HG03558 (cell line): ENCODE measurements around the gene RPUSD1.
"Not testable (repeated sequence)": the region's sequence is repeated elsewhere in the genome, so short reads cannot be mapped to it uniquely, and the experiment has no call there.

Experiments
- ATAC-seq: cut with Tn5 transposase; IDR thresholded peaks from one replicate; pipeline ENCODE4 v1.9.1; 2021; ENCODE audit warnings: moderate number of reproducible peaks; ENCODE audit not compliant: unreplicated experiment; ENCODE audit errors: extremely low read depth

The RPUSD1 gene, protein sequence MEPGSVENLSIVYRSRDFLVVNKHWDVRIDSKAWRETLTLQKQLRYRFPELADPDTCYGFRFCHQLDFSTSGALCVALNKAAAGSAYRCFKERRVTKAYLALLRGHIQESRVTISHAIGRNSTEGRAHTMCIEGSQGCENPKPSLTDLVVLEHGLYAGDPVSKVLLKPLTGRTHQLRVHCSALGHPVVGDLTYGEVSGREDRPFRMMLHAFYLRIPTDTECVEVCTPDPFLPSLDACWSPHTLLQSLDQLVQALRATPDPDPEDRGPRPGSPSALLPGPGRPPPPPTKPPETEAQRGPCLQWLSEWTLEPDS

DNA sequence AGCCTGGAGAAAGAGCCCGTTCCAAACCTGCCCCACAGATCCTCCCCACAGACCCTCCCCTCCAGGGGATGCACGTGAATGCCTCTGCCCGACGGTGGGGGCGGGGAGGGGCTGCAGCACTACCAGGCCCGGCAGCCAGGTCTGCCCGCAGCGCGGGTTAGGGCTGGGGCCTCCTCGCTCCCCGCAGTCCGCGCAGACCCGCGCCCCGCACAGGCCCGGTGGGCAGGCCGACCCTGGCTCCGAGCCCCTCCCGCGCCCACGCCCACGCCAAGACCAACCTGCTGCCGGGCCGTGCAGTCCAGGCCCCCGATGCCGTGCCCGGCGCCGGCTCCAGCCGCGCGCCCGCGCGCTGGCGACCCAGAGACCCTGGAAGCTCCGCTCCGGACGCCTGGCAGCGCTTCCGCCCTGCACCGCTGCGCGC, at the start of gene RPUSD1:
TSS of gene RPUSD1 (minus strand) at position 404 of the 421 bp plus-strand sequence. CDS start 644 bp downstream, outside the sequence.
- no peak for ATAC-seq

GRCh38 chr16:836822-837221, 48.6 kb upstream of the RPUSD1 start:
- not testable (repeated sequence) for ATAC-seq

DNA sequence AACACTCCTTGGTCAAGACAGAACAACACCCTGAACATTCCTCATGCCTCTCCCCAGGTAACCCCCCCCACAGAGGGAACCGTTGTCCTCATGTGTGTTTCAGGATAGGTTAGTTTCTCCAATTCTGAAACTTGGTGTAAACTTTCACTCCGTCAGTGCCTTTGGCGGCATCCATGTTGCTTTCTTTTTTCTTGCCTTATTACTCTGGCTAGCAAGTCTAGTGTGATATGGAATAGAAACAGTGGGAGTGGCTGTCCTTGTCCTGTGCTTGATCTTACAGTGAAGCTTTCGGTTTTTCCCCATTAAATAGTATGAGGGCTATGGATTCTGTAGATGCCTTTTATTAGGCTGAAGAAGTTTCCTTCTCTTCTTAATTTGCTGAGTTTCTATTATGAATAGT, 48.0 kb upstream of the RPUSD1 start:
- ATAC-seq = no peak

- ATAC-seq = no peak
Measured at GRCh38 chr16:835373-835772, 47.2 kb upstream of the RPUSD1 start.

DNA sequence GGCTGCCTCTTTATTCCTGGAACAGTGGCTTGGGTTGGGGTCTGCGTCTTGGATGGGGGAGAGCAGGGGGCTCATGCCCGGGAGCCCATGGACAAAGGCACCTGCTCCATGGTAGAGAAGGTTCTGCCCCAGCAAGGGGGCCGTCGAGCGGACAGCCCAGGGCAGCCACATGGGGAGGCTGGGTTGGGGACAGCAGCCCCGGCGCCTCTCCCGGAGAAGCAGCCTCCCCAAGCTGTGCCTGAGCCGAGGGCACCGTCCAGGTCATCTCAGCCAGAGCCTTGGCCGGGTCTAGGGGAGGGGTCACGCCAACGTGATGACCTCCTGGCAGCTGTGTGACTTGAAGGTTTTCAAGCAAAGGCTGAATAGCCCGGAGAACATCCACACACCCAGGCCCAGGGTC, 45.2 kb upstream of the RPUSD1 start:
- ATAC-seq = no peak

DNA sequence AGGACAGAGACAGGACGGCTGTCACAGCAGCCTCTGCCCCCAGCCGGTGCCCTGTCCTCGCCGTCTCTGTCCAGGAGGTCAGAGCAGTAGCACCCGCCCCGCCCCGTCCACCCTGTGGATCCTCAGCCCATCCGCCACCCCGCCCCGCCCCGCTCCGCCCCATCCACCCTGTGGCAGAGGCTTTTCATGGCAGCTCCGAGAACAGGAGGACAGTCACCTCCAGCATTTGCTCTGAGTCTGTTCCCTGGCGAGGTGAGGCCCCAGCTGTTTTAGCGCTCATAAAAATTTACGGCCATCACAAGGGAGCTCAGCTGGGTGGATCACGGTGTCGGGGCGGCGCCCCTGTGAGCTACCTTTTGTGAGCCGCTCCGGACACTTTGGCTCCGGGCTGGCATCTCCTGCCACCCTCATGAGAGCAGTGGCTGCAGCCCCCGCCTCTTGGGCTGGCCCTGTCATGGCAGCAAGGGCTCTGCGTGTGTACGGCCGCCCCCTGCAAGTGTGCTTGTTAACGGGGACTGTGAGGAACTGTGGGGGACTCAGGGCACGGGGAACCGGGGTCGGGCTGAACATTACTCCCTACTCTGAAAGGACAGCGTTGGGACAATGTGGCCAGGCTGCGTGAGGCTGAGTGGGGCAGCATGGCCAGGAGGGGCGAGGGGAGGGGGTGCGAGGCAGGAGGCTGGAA, 44.6 kb upstream of the RPUSD1 start:
- ATAC-seq = no peak

DNA sequence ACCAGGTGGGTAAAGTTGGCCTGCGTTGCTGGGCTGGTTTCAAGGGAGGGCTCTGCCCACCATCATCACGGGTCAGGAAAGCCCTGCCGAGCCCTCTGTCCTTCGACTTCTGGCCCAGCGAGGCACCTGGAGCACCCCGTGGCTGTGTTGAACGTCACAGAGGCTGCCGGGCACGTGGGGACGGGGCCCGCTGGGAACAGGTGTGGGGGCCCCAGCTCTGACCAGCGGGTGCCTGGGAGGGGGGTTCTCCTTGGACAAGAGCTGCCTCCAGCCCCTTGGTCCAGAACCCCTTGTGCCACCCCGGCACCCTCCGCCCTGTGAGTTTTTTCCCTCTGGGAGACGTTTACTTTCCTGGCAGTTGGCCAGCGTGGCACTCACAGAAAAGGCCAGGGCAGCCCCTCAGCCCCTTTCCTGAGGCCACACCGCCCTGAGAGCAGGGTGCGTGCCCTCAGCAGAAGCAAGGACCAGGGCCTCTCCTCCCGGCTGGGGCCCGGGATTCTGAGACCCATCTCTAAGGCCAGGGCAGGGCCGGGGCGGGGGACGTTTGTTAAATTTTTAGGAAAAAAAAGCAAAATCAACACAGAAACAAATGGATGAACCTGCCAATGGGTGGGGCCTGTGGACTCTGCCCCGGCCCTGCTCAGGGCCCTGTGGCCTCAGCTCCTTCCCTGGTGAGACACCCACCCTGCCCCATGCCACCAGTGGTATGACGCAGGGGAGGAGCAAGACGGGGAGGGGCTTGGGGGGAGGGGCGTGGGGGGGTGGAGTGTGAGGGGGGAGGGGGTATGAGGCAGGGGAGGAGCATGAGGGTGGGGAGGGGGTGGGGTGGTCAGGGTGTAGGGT, 43.6 kb upstream of the RPUSD1 start:
- ATAC-seq = no peak

GRCh38 chr16:830871-831570, 42.8 kb upstream of the RPUSD1 start:
- no peak for ATAC-seq

- ATAC-seq = no peak
Measured at GRCh38 chr16:830107-830870, 42.1 kb upstream of the RPUSD1 start.

GRCh38 chr16:828891-829290, 40.7 kb upstream of the RPUSD1 start:
- ATAC-seq = no peak

DNA sequence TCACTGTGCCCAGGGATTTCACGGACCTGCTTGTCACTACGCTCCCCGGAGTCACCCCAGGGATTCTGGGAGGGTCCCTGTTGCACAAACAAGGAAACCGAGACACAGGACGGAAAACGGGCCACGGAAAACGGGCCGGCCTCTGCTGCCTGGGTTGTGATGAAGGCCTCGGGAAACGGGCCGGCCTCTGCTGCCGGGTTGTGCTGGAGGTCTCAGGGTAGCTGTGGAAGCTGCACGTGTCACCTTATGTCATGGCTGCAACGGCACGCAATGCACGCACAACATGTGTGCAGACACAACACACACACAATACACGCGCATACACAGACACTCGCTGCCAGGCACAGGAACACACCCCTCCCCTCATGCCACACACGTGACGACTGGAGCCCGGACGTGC, 39.3 kb upstream of the RPUSD1 start:
- no peak for ATAC-seq

DNA sequence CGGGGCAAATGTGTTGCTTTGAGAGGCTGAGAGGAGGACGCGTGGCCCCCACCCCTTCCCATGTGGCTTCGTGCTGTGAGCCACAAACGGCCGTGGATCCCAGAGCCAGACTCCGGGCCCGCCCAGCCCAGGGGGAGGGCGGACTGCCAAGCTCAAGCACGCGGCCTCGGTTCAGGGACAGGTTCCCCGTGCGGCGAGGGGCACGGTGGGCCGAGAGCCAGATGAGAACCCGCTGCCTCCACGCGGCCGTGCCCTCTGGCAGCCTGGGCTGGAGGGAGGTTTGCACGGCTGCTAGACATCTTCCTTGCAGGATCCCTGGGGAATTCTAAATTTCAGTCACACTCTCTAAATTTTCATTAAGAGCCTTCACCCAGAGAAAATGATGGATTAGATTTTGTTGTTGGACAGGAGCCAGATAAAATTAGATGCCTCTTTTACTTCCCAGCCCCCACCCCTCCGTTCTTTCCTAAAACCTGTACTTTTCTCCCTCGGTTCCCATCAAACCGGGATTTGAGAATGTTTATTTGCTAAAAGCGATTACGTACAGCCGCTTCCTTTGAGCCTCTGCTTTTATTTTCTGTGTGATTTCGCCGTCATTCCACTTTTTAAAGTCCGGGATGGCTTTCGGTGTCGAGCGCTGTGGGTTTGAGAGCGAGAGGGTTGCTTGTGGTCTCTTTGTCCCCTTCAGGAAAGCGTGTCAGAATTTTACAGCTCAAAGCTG, 37.3 kb upstream of the RPUSD1 start:
- ATAC-seq = no peak

DNA sequence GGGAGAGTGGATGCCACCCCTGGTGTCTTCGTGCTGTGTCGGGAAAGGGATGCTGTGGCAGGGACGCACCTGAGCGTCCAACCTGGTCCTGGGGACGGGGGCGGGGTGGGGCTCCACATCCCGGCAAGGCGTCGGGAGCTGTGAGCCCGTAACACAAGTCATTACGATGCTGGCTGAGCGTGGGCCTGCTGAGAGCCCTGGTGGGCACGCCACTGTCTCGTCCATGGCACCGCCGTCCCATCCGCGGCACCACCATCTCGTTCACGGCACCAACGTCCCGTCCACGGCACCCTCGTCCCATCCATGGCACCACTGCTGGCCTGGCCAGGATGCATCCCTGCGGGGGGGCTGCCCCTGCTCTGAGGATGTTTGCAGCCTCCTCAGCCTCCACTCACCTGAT, 36.4 kb upstream of the RPUSD1 start:
- no peak for ATAC-seq

GRCh38 chr16:824194-824593, 36.0 kb upstream of the RPUSD1 start:
- ATAC-seq = no peak

DNA sequence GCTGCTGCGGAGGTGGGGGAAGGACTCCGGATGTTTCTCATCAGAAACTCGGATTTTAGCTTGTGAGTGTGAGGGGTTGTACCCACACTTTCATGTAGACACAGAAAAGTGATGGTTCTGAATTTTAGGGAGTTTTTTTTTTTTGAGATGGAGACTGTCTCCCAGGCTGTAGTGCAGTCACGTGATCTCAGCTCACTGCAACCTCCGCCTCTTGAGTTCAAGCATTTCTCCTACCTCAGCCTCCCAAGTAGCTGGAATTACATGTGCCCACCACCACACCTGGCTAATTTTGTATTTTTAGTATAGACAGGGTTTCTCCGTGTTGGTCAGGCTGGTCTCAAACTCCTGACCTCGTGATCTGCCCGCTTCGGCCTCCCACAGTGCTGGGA, 34.7 kb upstream of the RPUSD1 start:
- no peak for ATAC-seq

GRCh38 chr16:822174-822908, 34.2 kb upstream of the RPUSD1 start:
- no peak for ATAC-seq

- no peak for ATAC-seq
Measured at GRCh38 chr16:821751-822150, 33.6 kb upstream of the RPUSD1 start.

DNA sequence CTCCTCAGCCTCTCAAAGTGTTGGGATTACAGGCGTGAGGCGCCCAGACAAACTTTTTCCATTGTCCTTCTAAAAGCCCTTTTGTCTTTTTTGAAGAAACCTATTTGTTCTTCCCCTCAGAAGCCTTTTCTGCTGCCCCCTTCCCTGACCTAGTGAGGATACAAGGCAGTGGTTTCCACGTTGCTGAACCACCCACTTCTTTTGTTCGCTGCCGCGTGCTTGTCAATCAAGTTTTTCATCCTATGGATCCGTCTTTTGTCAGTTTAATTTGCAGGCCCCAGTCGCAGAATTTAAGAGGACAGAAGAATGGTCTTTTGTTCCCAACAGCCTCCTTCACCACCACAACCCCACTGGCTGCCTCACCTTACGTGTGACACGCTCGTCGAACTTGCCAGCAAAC, 32.6 kb upstream of the RPUSD1 start:
- ATAC-seq = no peak
